Pancreas (tissue), 10 donors: ENCODE measurements around the gene NDUFS6. TPM values are rescaled to one million over a fixed set of nuclear protein-coding genes. Genes with fewer than 3 reads are reported as not detected.

Source experiments
- ATAC-seq, 4 donors: fragments of 200-7000 bp; cut with Tn5 transposase; one replicate each; pipeline versions ENCODE4 v1.8.0 to v1.9.1; 2020; ENCODE audit warnings: mild to moderate bottlenecking in 4 of 4, moderate library complexity in 4 of 4
- DNase-seq, 6 donors: peaks; one replicate each; pipeline ENCODE4 v3.0.0-alpha.2; 2020
- FAIRE-seq: peaks from 2 replicates; lab custom pipeline; 2012; peaks lifted over from hg19 to GRCh38; lab: Jason Lieb, UNC
- H3K27ac ChIP-seq, 4 donors: fragments of 200-600 bp; sonication (generic); 1 replicate in 3 of 4; 2 replicates in 1 of 4; pipeline versions ENCODE4 v1.5.0 to v1.8.0; 2020
- H3K27me3 ChIP-seq, 4 donors: fragments of 200-600 bp; one replicate each; pipeline ENCODE4 v1.8.0; 2021
- H3K36me3 ChIP-seq, 3 donors: fragments of 200-600 bp; sonication (generic) in 1 of 3; one replicate each; pipeline versions ENCODE4 v1.5.0 to v1.8.0; 2020 to 2021
- H3K4me1 ChIP-seq, 3 donors: fragments of 200-600 bp; one replicate each; pipeline ENCODE4 v1.8.0; 2021
- H3K4me3 ChIP-seq, 4 donors: fragments of 200-600 bp; sonication (generic) in 2 of 4; one replicate each; pipeline versions ENCODE4 v1.5.0 to v1.8.0; 2020 to 2021
- H3K9me3 ChIP-seq, 4 donors: fragments of 200-600 bp; one replicate each; pipeline ENCODE4 v1.8.0; 2021
- WGBS, 2 donors: extraction: QIAGEN DNeasy Blood & Tissue Kit; methylation state at CpG; one replicate each; pipeline ENCODE4 v1.1.7; 2013; 5-methylcytosine and 5-hydroxymethylcytosine counted together
- intact Hi-C, 3 donors: fragments of 100-400 bp; cut with DNase I; formaldehyde crosslinking; loops; one replicate each; pipeline versions ENCODE4 v1.11.1 to v1.14.2; 2022
- polyA plus RNA-seq, 2 donors: library from polyadenylated mRNA; stranded (reverse); fragments of 200-250 nt; gene quantifications; one replicate each; pipeline ENCODE4 v1.2.3, GENCODE V29; 2013
- total RNA-seq, 6 donors: library from RNA; stranded (reverse); fragmentation: NEBNext Ultra II Directional in 4 of 6; extraction: Animal tissue kit (Norgen Biotek cat#: 25700) in 4 of 6; gene quantifications; one replicate each; pipeline versions ENCODE4 v1.2.1 to v1.2.4, GENCODE V29; 2021 to 2023
- TF ChIP-seq, protein P1 (sequence below), 4 donors: fragments of 200-600 bp; sonication (generic) in 3 of 4; IDR thresholded peaks; one replicate each; pipeline versions ENCODE4 v1.5.0 to v1.8.0; 2021; ENCODE audit warnings: antibody characterized with exemption in 4 of 4
- donor health status: healthy with polysubstance abuse.
- donor health status: DM: no; HTN: no; CAD: no; lungs with moderate emphysema.
- donor health status: DM: no; HTN: no; CAD: no.
- donor health status: control.
- donor health status: control.
- donor health status: Bipolar disorder and iron deficiency.
- donor health status: DM: yes; HTN: yes; CAD: no.
- donor health status: DM: no; HTN: no; CAD: no.
- donor health status: DM: no; HTN: no; CAD: no.
- donor health status: DM: yes; HTN: yes; CAD: no.

NDUFS6 gene
- total and polyA plus RNA-seq, 8 donors = 8.2 to 41.9 (median 14.2) TPM

DNA sequence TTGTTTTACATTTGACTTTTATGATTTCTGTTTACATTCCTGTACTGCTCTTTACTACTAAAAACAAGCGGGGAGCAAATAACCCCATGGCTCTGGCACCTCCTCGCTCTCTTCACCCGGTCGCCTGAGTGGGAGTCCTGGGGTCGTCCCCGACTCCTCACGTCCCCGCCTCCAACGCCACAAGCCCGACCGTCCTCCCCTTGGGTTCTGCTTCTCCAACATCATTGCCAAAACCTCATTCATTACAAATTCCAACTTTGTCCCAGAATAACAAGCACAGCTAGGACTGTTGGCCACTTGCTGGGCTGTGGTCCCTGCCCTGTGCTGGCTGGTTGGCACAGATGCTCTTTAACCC, 36.6 kb upstream of the NDUFS6 start:
- WGBS, 2 donors = 60 to 76% methylated on average over 11 of the region's 11 CpGs
- no peaks in the 10 kb centered on the region for H3K9me3 ChIP-seq
- H3K36me3 ChIP-seq = no peaks in the 10 kb centered on the region
- H3K27me3 ChIP-seq = no peaks in the 10 kb centered on the region
- no peak for FAIRE-seq
- peak in 1 of 6 donors; percentile 25 for DNase-seq
- intact Hi-C loops = no loop called here
- no peak for ATAC-seq
- TF ChIP-seq, protein P1, sequence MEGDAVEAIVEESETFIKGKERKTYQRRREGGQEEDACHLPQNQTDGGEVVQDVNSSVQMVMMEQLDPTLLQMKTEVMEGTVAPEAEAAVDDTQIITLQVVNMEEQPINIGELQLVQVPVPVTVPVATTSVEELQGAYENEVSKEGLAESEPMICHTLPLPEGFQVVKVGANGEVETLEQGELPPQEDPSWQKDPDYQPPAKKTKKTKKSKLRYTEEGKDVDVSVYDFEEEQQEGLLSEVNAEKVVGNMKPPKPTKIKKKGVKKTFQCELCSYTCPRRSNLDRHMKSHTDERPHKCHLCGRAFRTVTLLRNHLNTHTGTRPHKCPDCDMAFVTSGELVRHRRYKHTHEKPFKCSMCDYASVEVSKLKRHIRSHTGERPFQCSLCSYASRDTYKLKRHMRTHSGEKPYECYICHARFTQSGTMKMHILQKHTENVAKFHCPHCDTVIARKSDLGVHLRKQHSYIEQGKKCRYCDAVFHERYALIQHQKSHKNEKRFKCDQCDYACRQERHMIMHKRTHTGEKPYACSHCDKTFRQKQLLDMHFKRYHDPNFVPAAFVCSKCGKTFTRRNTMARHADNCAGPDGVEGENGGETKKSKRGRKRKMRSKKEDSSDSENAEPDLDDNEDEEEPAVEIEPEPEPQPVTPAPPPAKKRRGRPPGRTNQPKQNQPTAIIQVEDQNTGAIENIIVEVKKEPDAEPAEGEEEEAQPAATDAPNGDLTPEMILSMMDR (IDR thresholded peaks at IDR 0.05) = no peak
- H3K27ac ChIP-seq = no peak overlapping the region
- no peak overlapping the region for H3K4me3 ChIP-seq
- no peaks in the 10 kb centered on the region for H3K4me1 ChIP-seq

DNA sequence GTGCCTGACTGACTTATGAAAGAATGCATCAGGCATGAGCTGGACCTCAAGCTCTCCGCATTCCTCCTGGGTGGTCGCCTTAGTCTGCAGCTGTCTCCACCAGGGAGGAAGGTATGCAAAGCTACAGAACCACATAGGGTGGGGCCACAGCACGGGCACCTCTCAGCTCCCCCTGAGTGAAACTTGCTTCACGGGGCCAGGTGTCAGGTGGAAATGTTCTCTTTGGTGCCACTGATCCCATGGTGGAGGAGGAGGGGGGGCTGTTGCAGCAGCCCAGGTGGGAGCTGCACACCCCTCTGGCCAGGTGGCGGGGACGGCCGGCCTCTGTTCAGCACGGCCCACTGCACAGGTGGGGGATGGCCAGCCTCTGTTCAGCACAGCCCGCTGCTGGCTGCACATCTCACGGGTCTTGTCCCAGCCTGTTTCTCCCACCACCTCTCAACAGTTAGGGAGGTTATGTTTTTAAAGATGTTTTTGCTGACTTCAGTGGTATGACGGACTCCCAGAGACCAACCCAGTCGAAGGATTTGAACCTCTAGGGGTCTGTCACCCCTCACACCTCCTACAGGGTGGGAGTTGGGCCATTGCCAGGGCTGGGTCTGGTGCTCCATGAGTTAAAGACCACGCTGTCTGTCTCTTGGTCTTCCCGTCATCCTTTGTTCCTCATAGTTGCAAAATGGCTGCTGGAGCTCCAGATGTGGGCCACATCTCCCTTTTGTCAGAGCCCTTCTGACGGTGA, 35.9 kb upstream of the NDUFS6 start:
- ATAC-seq (no peak), FAIRE-seq (no peak), DNase-seq (peak in 1 of 6 donors; percentile 33)
- TF ChIP-seq, protein P1 (IDR thresholded peaks at IDR 0.05) = no peak
- Histone ChIP-seq H3K36me3 (no peaks in the 10 kb centered on the region), H3K4me1 (no peaks in the 10 kb centered on the region), H3K27me3 (no peaks in the 10 kb centered on the region), H3K9me3 (no peaks in the 10 kb centered on the region), H3K4me3 (no peak overlapping the region), H3K27ac (no peak overlapping the region)
- 67 to 69% methylated on average over 14 to 15 of the region's 15 CpGs for WGBS, 2 donors
- intact Hi-C loops = no loop called here

DNA sequence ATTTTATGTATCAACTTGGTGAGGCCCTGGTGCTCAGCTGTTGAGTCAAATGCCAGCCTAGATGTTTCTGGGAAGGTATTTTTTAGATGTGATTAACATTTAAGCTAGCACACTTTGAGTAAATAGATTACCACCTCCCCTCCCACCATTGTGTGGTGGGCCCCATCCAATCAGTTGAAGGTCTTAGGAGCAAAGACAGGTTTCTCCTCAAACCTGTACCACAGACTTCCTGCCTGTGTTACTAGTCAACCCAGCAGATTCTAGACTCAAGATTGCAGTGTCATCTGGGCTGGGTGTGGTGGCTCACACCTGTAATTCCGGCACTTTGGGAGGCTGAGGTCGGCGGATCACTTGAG, 35.3 kb upstream of the NDUFS6 start:
- ATAC-seq (no peak), DNase-seq (no peak), FAIRE-seq (no peak)
- intact Hi-C loops = no loop called here
- TF ChIP-seq, protein P1 (IDR thresholded peaks at IDR 0.05) = no peak
- 88 to 92% methylated on average over 3 of the region's 3 CpGs for WGBS, 2 donors
- Histone ChIP-seq H3K9me3 (no peaks in the 10 kb centered on the region), H3K4me3 (no peak overlapping the region), H3K4me1 (no peaks in the 10 kb centered on the region), H3K27me3 (no peaks in the 10 kb centered on the region), H3K27ac (no peak overlapping the region), H3K36me3 (no peaks in the 10 kb centered on the region)

DNA sequence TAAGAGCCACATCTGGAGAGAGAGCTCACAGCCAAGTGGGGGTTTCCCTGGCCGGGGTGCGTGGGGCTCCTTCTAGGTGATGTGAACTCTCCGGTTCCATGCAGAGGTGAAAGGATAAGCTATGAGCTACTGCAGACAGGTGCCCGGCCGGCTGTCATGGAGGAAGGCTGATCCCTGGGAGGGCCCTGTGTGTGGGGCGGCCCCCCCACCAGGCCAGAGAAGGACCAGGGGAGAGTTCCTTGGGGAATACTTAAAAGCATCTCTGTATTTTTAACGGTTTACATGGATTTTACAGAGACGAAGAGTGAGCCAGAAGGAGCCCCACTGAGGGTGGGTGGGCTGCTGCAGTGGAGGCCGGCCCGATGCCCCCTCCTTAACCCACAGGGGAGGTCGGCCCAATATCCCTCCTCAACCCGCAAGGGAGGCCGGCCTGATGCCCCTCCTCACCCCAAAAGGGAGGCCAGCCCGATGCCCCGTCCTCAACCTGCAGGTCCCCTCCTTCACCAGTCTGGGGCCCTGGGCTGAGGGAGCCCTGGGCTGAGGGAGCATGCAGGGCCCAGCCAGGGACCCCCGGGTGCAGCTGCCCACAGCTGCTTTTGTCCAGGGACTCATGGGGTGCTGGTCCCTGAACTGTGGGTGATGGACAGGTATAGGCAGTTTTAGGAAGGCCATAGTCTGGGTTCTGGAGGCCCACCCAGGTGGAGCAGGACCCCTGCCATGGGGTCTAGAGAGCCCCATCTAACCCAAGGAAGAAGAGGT, 33.5 kb upstream of the NDUFS6 start:
- FAIRE-seq (no peak), DNase-seq (peak in 2 of 6 donors; percentile 32 to 56), ATAC-seq (no peak)
- no peaks in the 10 kb centered on the region for H3K36me3 ChIP-seq
- no peak overlapping the region for H3K27ac ChIP-seq
- intact Hi-C loops = no loop called here
- WGBS, 2 donors = 48 to 68% methylated on average over 16 of the region's 16 CpGs
- TF ChIP-seq, protein P1 (IDR thresholded peaks at IDR 0.05) = no peak
- H3K27me3 ChIP-seq = no peaks in the 10 kb centered on the region
- no peaks in the 10 kb centered on the region for H3K9me3 ChIP-seq
- H3K4me1 ChIP-seq = no peaks in the 10 kb centered on the region
- no peak overlapping the region for H3K4me3 ChIP-seq
